NCI-H1092 (cell line): ENCODE measurements around the gene MTAP.

Experiments
- DNase-seq: peaks from one replicate; lab custom pipeline; 2025; lab: John Stamatoyannopoulos, UW

The MTAP gene

GRCh38 chr9:21852754-21853153 lies 50.3 kb downstream of the MTAP start:
- no peak for DNase-seq

- DNase-seq = no peak
Measured at GRCh38 chr9:21853414-21853813, 51.0 kb downstream of the MTAP start.

GRCh38 chr9:21854119-21854518 lies 51.7 kb downstream of the MTAP start:
- DNase-seq = no peak

- DNase-seq = no peak
Measured at GRCh38 chr9:21854594-21854993, 52.2 kb downstream of the MTAP start.

GRCh38 chr9:21856301-21857094 lies 54.1 kb downstream of the MTAP start:
- no peak for DNase-seq

- no peak for DNase-seq
Measured at GRCh38 chr9:21862871-21863270, 60.4 kb downstream of the MTAP start.

- no peak for DNase-seq
Measured at GRCh38 chr9:21864505-21864904, 62.1 kb downstream of the MTAP start.

GRCh38 chr9:21866302-21866701 lies 63.9 kb downstream of the MTAP start:
- DNase-seq = no peak

GRCh38 chr9:21871256-21871975 lies 69.0 kb downstream of the MTAP start:
- no peak for DNase-seq

GRCh38 chr9:21872696-21873095 lies 70.3 kb downstream of the MTAP start:
- DNase-seq = no peak

- DNase-seq = no peak
Measured at GRCh38 chr9:21873540-21874221, 71.2 kb downstream of the MTAP start.

- no peak for DNase-seq
Measured at GRCh38 chr9:21875893-21876292, 73.5 kb downstream of the MTAP start.

- no peak for DNase-seq
Measured at GRCh38 chr9:21883642-21884041, 81.2 kb downstream of the MTAP start.

- DNase-seq = no peak
Measured at GRCh38 chr9:21889673-21890072, 87.2 kb downstream of the MTAP start.

GRCh38 chr9:21890696-21891095 lies 88.3 kb downstream of the MTAP start:
- DNase-seq = no peak

GRCh38 chr9:21901546-21901945 lies 99.1 kb downstream of the MTAP start:
- no peak for DNase-seq

GRCh38 chr9:21902136-21902535 lies 99.7 kb downstream of the MTAP start:
- DNase-seq = no peak

- no peak for DNase-seq
Measured at GRCh38 chr9:21903380-21903965, 101.0 kb downstream of the MTAP start.

- DNase-seq = no peak
Measured at GRCh38 chr9:21904371-21904770, 101.9 kb downstream of the MTAP start.

GRCh38 chr9:21904776-21905175 lies 102.3 kb downstream of the MTAP start:
- DNase-seq = no peak

GRCh38 chr9:21906213-21906612 lies 103.8 kb downstream of the MTAP start:
- DNase-seq = no peak

- no peak for DNase-seq
Measured at GRCh38 chr9:21906881-21907280, 104.4 kb downstream of the MTAP start.
